HepG2 (cell line): ENCODE data around the gene CPED1. TPM values are rescaled to one million over a fixed set of nuclear protein-coding genes. Genes with fewer than 3 reads are reported as not detected.

Source experiments
- ATAC-seq: fragments of 200-7000 bp; cut with Tn5 transposase; 3 replicates; pipeline ENCODE4 v1.9.1; 2020; ENCODE audit warnings: mild to moderate bottlenecking, moderate library complexity
- BruUV-seq: library from RNA; stranded (reverse); fragments of 400-500 nt; replicated peaks from 2 replicates; lab custom pipeline; 2021; lab: Mats Ljungman, UMichigan
- CTCF ChIA-PET: fragments of 300-600 bp; formaldehyde crosslinking; extraction: SDS; loops from one replicate; lab custom pipeline; 2021; ENCODE audit warnings: low total read pairs, inconsistent platforms, low intra/inter-chr PET ratio; lab: Yijun Ruan, JAX
- POLR2A ChIA-PET: fragments of 350-600 bp; sonication (Branson Sonifier 250); formaldehyde crosslinking; loops from one replicate; lab custom pipeline; 2020; ENCODE audit warnings: antibody characterized with exemption, inconsistent platforms; lab: Yijun Ruan, JAX
- DNase-seq: peaks from one replicate; pipeline ENCODE4 v3.0.0-alpha.2; 2015; ENCODE audit warnings: low spot score
- FAIRE-seq: peaks from 3 replicates; lab custom pipeline; 2011; peaks lifted over from hg19 to GRCh38; lab: Jason Lieb, UNC
- H2AFZ ChIP-seq: one replicate; pipeline ENCODE4 v1.6.1; 2011; ENCODE audit warnings: low read length, inconsistent platforms
- H3K27ac ChIP-seq: fragments of 300-600 bp; 3 replicates; pipeline ENCODE4 v1.8.0; 2011; ENCODE audit warnings: mixed run types, mild to moderate bottlenecking, mixed read lengths, low read length, inconsistent platforms; ENCODE audit not compliant: insufficient read depth; ENCODE audit errors: extremely low read length
- H3K27me3 ChIP-seq, 2 experiments: fragments of 200-600 bp in 1 of 2; 2 replicates in 1 of 2; 3 replicates in 1 of 2; pipeline versions ENCODE4 v1.6.0 to v1.8.0; 2011; ENCODE audit warnings: low read length in 2 of 2, mild to moderate bottlenecking in 2 of 2, moderate library complexity in 2 of 2, inconsistent platforms in 1 of 2; ENCODE audit not compliant: insufficient read depth in 2 of 2, control insufficient read depth in 1 of 2
- H3K36me3 ChIP-seq, 2 experiments: fragments of 200-600 bp in 1 of 2; replicated peaks in 1 of 2; 2 replicates in 1 of 2; 3 replicates in 1 of 2; pipeline versions ENCODE4 v1.5.1 to v1.8.0; 2011; ENCODE audit warnings: low read length in 2 of 2, inconsistent platforms in 1 of 2; ENCODE audit not compliant: insufficient read depth in 2 of 2, control insufficient read depth in 1 of 2
- H3K4me1 ChIP-seq: 2 replicates; pipeline ENCODE4 v1.5.1; 2012; ENCODE audit warnings: low read length, inconsistent platforms; ENCODE audit not compliant: insufficient read depth
- H3K4me2 ChIP-seq: 2 replicates; pipeline ENCODE4 v1.6.0; 2011; ENCODE audit warnings: low read depth, low read length, inconsistent platforms
- H3K4me3 ChIP-seq, 3 experiments: fragments of 200-600 bp in 1 of 3; sonication (generic), shearing (Covaris generic) in 1 of 3; replicated peaks in 1 of 3; 2 replicates each; pipeline ENCODE4 v1.5.1; 2011 to 2016; ENCODE audit warnings: low read length in 3 of 3, inconsistent platforms in 2 of 3, low read depth in 2 of 3, mild to moderate bottlenecking in 2 of 3, control low read depth in 1 of 3, mixed read lengths in 1 of 3; ENCODE audit not compliant: insufficient read depth in 1 of 3
- H3K79me2 ChIP-seq: one replicate; pipeline ENCODE4 v1.6.1; 2011; ENCODE audit warnings: low read length, inconsistent platforms; ENCODE audit not compliant: insufficient read depth
- H3K9ac ChIP-seq: 2 replicates; pipeline ENCODE4 v1.6.0; 2011; ENCODE audit warnings: mild to moderate bottlenecking, low read depth, low read length, inconsistent platforms; ENCODE audit not compliant: insufficient read depth
- H3K9me3 ChIP-seq: 2 replicates; pipeline ENCODE4 v1.5.1; 2012; ENCODE audit warnings: mild to moderate bottlenecking, low read length
- H4K20me1 ChIP-seq: 2 replicates; pipeline ENCODE4 v1.6.0; 2011; ENCODE audit warnings: inconsistent platforms, mild to moderate bottlenecking, low read length, moderate library complexity; ENCODE audit not compliant: insufficient read depth
- BRD4 ChIP-seq: sonication (generic); formaldehyde crosslinking; IDR thresholded peaks from 2 replicates; pipeline ENCODE4 v1.4.0; 2020; ENCODE audit warnings: missing genetic modification reagents
- CAMTA2 ChIP-seq: sonication (generic); formaldehyde crosslinking; IDR thresholded peaks from 2 replicates; pipeline ENCODE4 v1.4.0; 2020; ENCODE audit warnings: mild to moderate bottlenecking, missing genetic modification reagents, borderline replicate concordance
- HMGA1 ChIP-seq: sonication (generic); formaldehyde crosslinking; conservative IDR thresholded peaks from 2 replicates; pipeline ENCODE4 v1.4.0; 2020; ENCODE audit warnings: missing genetic modification reagents
- KAT8 ChIP-seq: IDR thresholded peaks from 2 replicates; pipeline ENCODE4 v1.6.1; 2016; ENCODE audit warnings: missing genetic modification reagents, missing compliant biosample characterization
- MTF2 ChIP-seq: sonication (generic); formaldehyde crosslinking; IDR thresholded peaks from 2 replicates; pipeline ENCODE4 v1.5.0; 2020; ENCODE audit warnings: missing genetic modification reagents, borderline replicate concordance
- STAG1 ChIP-seq: sonication (generic); formaldehyde crosslinking; IDR thresholded peaks from 2 replicates; pipeline ENCODE4 v1.4.0; 2020; ENCODE audit warnings: missing genetic modification reagents
- ZC3H4 ChIP-seq: sonication (generic); formaldehyde crosslinking; IDR thresholded peaks from 2 replicates; pipeline ENCODE4 v1.4.0; 2020; ENCODE audit warnings: missing genetic modification reagents, borderline replicate concordance
- ZFP37 ChIP-seq: sonication (generic); formaldehyde crosslinking; IDR thresholded peaks from 2 replicates; pipeline ENCODE4 v1.4.0; 2020; ENCODE audit warnings: missing genetic modification reagents, borderline replicate concordance
- ZFY ChIP-seq: sonication (generic); formaldehyde crosslinking; IDR thresholded peaks from 2 replicates; pipeline ENCODE4 v1.4.0; 2020; ENCODE audit warnings: missing genetic modification reagents
- ZNF207 ChIP-seq: fragments of 450-650 bp; IDR thresholded peaks from 2 replicates; pipeline ENCODE4 v1.6.1; 2016; ENCODE audit warnings: antibody characterized with exemption, borderline replicate concordance
- ZNF441 ChIP-seq: sonication (generic); formaldehyde crosslinking; IDR thresholded peaks from 2 replicates; pipeline ENCODE4 v1.7.0; 2021; ENCODE audit warnings: missing genetic modification reagents, borderline replicate concordance
- ZNF775 ChIP-seq: sonication (generic); formaldehyde crosslinking; IDR thresholded peaks from 2 replicates; pipeline ENCODE4 v1.4.0; 2020; ENCODE audit warnings: missing genetic modification reagents, mild to moderate bottlenecking, moderate library complexity, borderline replicate concordance
- WGBS: methylation state at CpG from one replicate; pipeline ENCODE4 v1.1.6; 2017; ENCODE audit warnings: low lambda C conversion rate; 5-methylcytosine and 5-hydroxymethylcytosine counted together
- in situ Hi-C: cut with HindIII; loops from 2 replicates; pipeline ENCODE4 v1.10.0; 2017; ENCODE audit warnings: low pct_unique_long_range_greater_than_20kb; ENCODE audit not compliant: extremely low pct_ligation_motif_present
- intact Hi-C: fragments of 100-400 bp; cut with micrococcal nuclease; formaldehyde crosslinking; loops from one replicate; pipeline ENCODE4 v1.10.0; 2022; ENCODE audit not compliant: unreplicated experiment
- polyA plus RNA-seq, 8 experiments: library from polyadenylated mRNA; depleted of rRNA in 3 of 8; stranded (reverse) in 7 of 8; unstranded in 1 of 8; fragments of >200 nt; fragmentation: Illumina TruSeq in 4 of 8; extraction: Trizol in 4 of 8; gene quantifications; 2 replicates each; pipeline versions ENCODE4 v1.2.1 to v1.2.3, GENCODE V29; 2011 to 2016; ENCODE audit warnings: low read depth in 4 of 8, missing spikeins in 1 of 8, mixed read lengths in 1 of 8; ENCODE audit not compliant: insufficient read depth in 1 of 8
- total RNA-seq, 5 experiments: library from RNA; depleted of rRNA; stranded (reverse); fragments of >200 nt; fragmentation: Illumina TruSeq; extraction: Trizol; gene quantifications; 2 replicates each; pipeline ENCODE4 v1.2.3, GENCODE V29; 2016; ENCODE audit warnings: low read depth in 1 of 5
- TF ChIP-seq, protein P1 (sequence below): sonication (generic); formaldehyde crosslinking; IDR thresholded peaks from 2 replicates; pipeline ENCODE4 v1.5.0; 2020; ENCODE audit warnings: mild to moderate bottlenecking, missing genetic modification reagents, borderline replicate concordance
- TF ChIP-seq, protein P2 (sequence below): sonication (generic); formaldehyde crosslinking; IDR thresholded peaks from 2 replicates; pipeline ENCODE4 v1.4.0; 2020; ENCODE audit warnings: missing genetic modification reagents
- TF ChIP-seq, protein P3 (sequence below): sonication (generic); formaldehyde crosslinking; IDR thresholded peaks from 2 replicates; pipeline ENCODE4 v1.5.0; 2020; ENCODE audit warnings: missing genetic modification reagents
- TF ChIP-seq, protein P4 (sequence below): IDR thresholded peaks from 2 replicates; pipeline ENCODE4 v1.6.1; 2018; ENCODE audit warnings: missing genetic modification reagents, mild to moderate bottlenecking, missing compliant biosample characterization

Gene CPED1
- total and polyA plus RNA-seq, 2 of the 13 experiments (the other 11 are each of a cell fraction or from before 2014, with no cell fraction given) = 11.5 to 27.0 TPM

DNA sequence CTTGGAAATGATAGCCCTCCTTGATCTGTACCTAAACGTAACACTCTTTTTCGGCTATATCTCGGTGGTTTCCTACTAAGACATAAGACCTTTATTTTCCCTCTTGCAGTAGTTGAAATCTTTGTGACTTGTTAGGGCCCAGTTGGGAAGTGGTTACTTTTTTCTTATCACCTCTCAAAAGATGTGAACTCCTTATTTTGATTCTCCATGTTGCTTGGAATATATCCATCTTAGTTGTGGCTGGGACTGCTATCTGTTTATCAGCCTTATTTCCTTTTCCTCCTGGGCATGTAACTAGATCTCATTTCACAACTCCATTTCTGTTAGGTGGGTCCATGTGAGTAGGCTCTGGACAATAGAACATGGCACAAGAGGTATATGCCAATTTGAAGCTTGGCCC lies 4.1 kb upstream of the CPED1 start:
- H3K79me2 ChIP-seq = no peaks in the 10 kb centered on the region
- no peak overlapping the region for H3K4me3 ChIP-seq
- POLR2A ChIA-PET = interaction anchor here (1.2 kb wide), 1 partner anchor 33 kb away, joined by 3 read pairs; no protein-coding TSS in a partner anchor
- H4K20me1 ChIP-seq = no peaks in the 10 kb centered on the region
- no peak for FAIRE-seq
- DNase-seq = no peak
- no peak overlapping the region for H2AFZ ChIP-seq
- H3K27me3 ChIP-seq = peaks cover 0 to 6% of the 10 kb centered on the region in 2 experiments; a peak in 1 of 5 replicates
- H3K9me3 ChIP-seq = no peaks in the 10 kb centered on the region
- in situ Hi-C loops = no loop called here
- H3K9ac ChIP-seq = no peak overlapping the region
- no peak for ATAC-seq
- peaks cover 17% of the 10 kb centered on the region for H3K4me1 ChIP-seq
- TF ChIP-seq, protein P1, sequence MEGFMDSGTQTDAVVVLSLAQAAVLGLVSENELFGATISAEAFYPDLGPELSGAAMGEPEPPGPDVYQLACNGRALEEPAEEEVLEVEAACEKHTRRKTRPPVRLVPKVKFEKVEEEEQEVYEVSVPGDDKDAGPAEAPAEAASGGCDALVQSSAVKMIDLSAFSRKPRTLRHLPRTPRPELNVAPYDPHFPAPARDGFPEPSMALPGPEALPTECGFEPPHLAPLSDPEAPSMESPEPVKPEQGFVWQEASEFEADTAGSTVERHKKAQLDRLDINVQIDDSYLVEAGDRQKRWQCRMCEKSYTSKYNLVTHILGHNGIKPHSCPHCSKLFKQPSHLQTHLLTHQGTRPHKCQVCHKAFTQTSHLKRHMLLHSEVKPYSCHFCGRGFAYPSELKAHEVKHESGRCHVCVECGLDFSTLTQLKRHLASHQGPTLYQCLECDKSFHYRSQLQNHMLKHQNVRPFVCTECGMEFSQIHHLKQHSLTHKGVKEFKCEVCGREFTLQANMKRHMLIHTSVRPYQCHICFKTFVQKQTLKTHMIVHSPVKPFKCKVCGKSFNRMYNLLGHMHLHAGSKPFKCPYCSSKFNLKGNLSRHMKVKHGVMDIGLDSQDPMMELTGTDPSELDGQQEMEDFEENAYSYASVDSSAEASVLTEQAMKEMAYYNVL (CRISPR knock-in tag) = no peak
- TF ChIP-seq MTF2 (CRISPR knock-in tag) (no peak), ZC3H4 (CRISPR knock-in tag) (no peak), ZNF441 (CRISPR knock-in tag) (no peak), KAT8 (no peak), ZFP37 (no peak), BRD4 (CRISPR knock-in tag) (no peak), ZNF207 (no peak), ZFY (CRISPR knock-in tag) (no peak), HMGA1 (CRISPR knock-in tag) (no peak), ZNF775 (CRISPR knock-in tag) (no peak), CAMTA2 (CRISPR knock-in tag) (no peak), STAG1 (CRISPR knock-in tag) (no peak)
- TF ChIP-seq, protein P2, sequence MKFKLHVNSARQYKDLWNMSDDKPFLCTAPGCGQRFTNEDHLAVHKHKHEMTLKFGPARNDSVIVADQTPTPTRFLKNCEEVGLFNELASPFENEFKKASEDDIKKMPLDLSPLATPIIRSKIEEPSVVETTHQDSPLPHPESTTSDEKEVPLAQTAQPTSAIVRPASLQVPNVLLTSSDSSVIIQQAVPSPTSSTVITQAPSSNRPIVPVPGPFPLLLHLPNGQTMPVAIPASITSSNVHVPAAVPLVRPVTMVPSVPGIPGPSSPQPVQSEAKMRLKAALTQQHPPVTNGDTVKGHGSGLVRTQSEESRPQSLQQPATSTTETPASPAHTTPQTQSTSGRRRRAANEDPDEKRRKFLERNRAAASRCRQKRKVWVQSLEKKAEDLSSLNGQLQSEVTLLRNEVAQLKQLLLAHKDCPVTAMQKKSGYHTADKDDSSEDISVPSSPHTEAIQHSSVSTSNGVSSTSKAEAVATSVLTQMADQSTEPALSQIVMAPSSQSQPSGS (CRISPR knock-in tag) = no peak
- TF ChIP-seq, protein P3, sequence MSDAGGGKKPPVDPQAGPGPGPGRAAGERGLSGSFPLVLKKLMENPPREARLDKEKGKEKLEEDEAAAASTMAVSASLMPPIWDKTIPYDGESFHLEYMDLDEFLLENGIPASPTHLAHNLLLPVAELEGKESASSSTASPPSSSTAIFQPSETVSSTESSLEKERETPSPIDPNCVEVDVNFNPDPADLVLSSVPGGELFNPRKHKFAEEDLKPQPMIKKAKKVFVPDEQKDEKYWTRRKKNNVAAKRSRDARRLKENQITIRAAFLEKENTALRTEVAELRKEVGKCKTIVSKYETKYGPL = no peak
- TF ChIP-seq, protein P4, sequence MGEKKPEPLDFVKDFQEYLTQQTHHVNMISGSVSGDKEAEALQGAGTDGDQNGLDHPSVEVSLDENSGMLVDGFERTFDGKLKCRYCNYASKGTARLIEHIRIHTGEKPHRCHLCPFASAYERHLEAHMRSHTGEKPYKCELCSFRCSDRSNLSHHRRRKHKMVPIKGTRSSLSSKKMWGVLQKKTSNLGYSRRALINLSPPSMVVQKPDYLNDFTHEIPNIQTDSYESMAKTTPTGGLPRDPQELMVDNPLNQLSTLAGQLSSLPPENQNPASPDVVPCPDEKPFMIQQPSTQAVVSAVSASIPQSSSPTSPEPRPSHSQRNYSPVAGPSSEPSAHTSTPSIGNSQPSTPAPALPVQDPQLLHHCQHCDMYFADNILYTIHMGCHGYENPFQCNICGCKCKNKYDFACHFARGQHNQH (CRISPR knock-in tag) = no peak
- TF ChIP-seq, all 625 proteins: peak for 0
- intact Hi-C loops = no loop called here
- no peaks in the 10 kb centered on the region for H3K36me3 ChIP-seq
- no peak overlapping the region for H3K4me2 ChIP-seq
- no peak overlapping the region for H3K27ac ChIP-seq
- BruUV-seq = no TSS peak
- WGBS = 27% methylated on average over 3 of the region's 3 CpGs
- CTCF ChIA-PET = no interaction called here
